ENCODE measurements around the gene EGFL7. TPM values are rescaled to one million over a fixed set of nuclear protein-coding genes. Genes with fewer than 3 reads are reported as not detected.

Gene EGFL7
- total RNA-seq, 1 experiment from 2014 or later: 53.1 TPM

- intact Hi-C loops (cut with micrococcal nuclease; ENCODE audit: unreplicated experiment): no loop called here
- CTCF ChIA-PET: no interaction called here
- H3K4me3 ChIP-seq: no peak overlapping the region
Measured at GRCh38 chr9:136714096-136714892, 51.6 kb downstream of the EGFL7 start.

GRCh38 chr9:136714893-136715274, 52.2 kb downstream of the EGFL7 start:
- peaks cover 10% of the 10 kb centered on the region; the same call in 1 of the 2 replicates for H3K79me2 ChIP-seq (ENCODE audit: low read depth)
- H3K9me3 ChIP-seq (ENCODE audit: insufficient read depth, low read depth): no peaks in the 10 kb centered on the region
- ChIA-PET POLR2A (ENCODE audit: unreplicated experiment) (no interaction called here), CTCF (no interaction called here)
- no peaks in the 10 kb centered on the region for H4K20me1 ChIP-seq (ENCODE audit: insufficient read depth)
- no peaks in the 10 kb centered on the region for H3K27me3 ChIP-seq (ENCODE audit: insufficient read depth, low read depth)
- H3K27ac ChIP-seq: no peak overlapping the region
- no peak overlapping the region for H2AFZ ChIP-seq
- H3K9me2 ChIP-seq (ENCODE audit: insufficient read depth): no peaks in the 10 kb centered on the region
- no TSS peak for BruUV-seq (replicated peaks)
- H3K4me3 ChIP-seq: no peak overlapping the region
- H3K4me2 ChIP-seq: no peak overlapping the region
- intact Hi-C loops (cut with micrococcal nuclease; ENCODE audit: unreplicated experiment): no loop called here
- H3K36me3 ChIP-seq (ENCODE audit: low read depth): no peaks in the 10 kb centered on the region
- no peak for TF ChIP-seq EZH2 (IDR thresholded peaks at IDR 0.05; ENCODE audit: low read depth)
- no peak for TF ChIP-seq CTCF (conservative IDR thresholded peaks at IDR 0.05)
- DNase-seq: no peak
- peaks cover 10% of the 10 kb centered on the region for H3K4me1 ChIP-seq (replicated peaks; ENCODE audit: insufficient read depth)
- H3F3A ChIP-seq (ENCODE audit: insufficient read depth, low read depth): peaks cover 17% of the 10 kb centered on the region

More at GRCh38 chr9:136714096-136714892, 51.6 kb downstream of the EGFL7 start:
- H4K20me1 ChIP-seq (ENCODE audit: insufficient read depth): no peaks in the 10 kb centered on the region
- peaks cover 17% of the 10 kb centered on the region for H3F3A ChIP-seq (ENCODE audit: insufficient read depth, low read depth)
- H3K79me2 ChIP-seq (ENCODE audit: low read depth): peaks cover 10% of the 10 kb centered on the region; the same call in 1 of the 2 replicates
- no peaks in the 10 kb centered on the region for H3K27me3 ChIP-seq (ENCODE audit: insufficient read depth, low read depth)
- no peaks in the 10 kb centered on the region for H3K9me2 ChIP-seq (ENCODE audit: insufficient read depth)
- H3K27ac ChIP-seq: no peak overlapping the region
- POLR2A ChIA-PET (ENCODE audit: unreplicated experiment): no interaction called here
- no peaks in the 10 kb centered on the region for H3K9me3 ChIP-seq (ENCODE audit: insufficient read depth, low read depth)
- H3K4me2 ChIP-seq: peak overlapping the region; percentile 91; the same call in 1 of the 2 replicates
- no peak overlapping the region for H2AFZ ChIP-seq
- TF ChIP-seq CTCF (conservative IDR thresholded peaks at IDR 0.05) (no peak), EZH2 (IDR thresholded peaks at IDR 0.05; ENCODE audit: low read depth) (no peak)
- H3K36me3 ChIP-seq (ENCODE audit: low read depth): no peaks in the 10 kb centered on the region
- BruUV-seq (replicated peaks): no TSS peak
- H3K4me1 ChIP-seq (replicated peaks; ENCODE audit: insufficient read depth): peaks cover 10% of the 10 kb centered on the region
- DNase-seq: no peak

GRCh38 chr9:136717399-136717798, 54.7 kb downstream of the EGFL7 start:
- Histone ChIP-seq H3K4me2 (no peak overlapping the region), H3K27me3 (ENCODE audit: insufficient read depth, low read depth) (no peaks in the 10 kb centered on the region), H3K9me3 (ENCODE audit: insufficient read depth, low read depth) (no peaks in the 10 kb centered on the region), H3K79me2 (ENCODE audit: low read depth) (peaks cover 10% of the 10 kb centered on the region; the same call in 1 of the 2 replicates), H2AFZ (no peak overlapping the region), H3K9me2 (ENCODE audit: insufficient read depth) (no peaks in the 10 kb centered on the region), H3K4me3 (no peak overlapping the region), H3F3A (ENCODE audit: insufficient read depth, low read depth) (peaks cover 24% of the 10 kb centered on the region), H3K36me3 (ENCODE audit: low read depth) (no peaks in the 10 kb centered on the region), H3K4me1 (replicated peaks; ENCODE audit: insufficient read depth) (peaks cover 10% of the 10 kb centered on the region), H4K20me1 (ENCODE audit: insufficient read depth) (peaks cover 22% of the 10 kb centered on the region), H3K27ac (no peak overlapping the region)
- no peak for DNase-seq
- CTCF ChIA-PET: no interaction called here
- no TSS peak for BruUV-seq (replicated peaks)
- no peak for TF ChIP-seq EZH2 (IDR thresholded peaks at IDR 0.05; ENCODE audit: low read depth)
- no peak for TF ChIP-seq CTCF (conservative IDR thresholded peaks at IDR 0.05)
- POLR2A ChIA-PET (ENCODE audit: unreplicated experiment): no interaction called here
- intact Hi-C loops (cut with micrococcal nuclease; ENCODE audit: unreplicated experiment): no loop called here
